Activated T-cell treated with anti-CD3 and anti-CD28 coated beads for 48 hours (primary cell): Measurements from ENCODE around the gene CEP19.

Experiments
- DNase-seq: peaks from one replicate; pipeline ENCODE4 v3.0.0-alpha.2; 2020; ENCODE audit warnings: low read depth

CEP19 gene

GRCh38 chr3:196662711-196663571 is 49.1 kb downstream of the CEP19 start:
- no peak for DNase-seq

- no peak for DNase-seq
Observed at GRCh38 chr3:196662033-196662432, 50.0 kb downstream of the CEP19 start.

GRCh38 chr3:196661400-196661799 is 50.6 kb downstream of the CEP19 start:
- DNase-seq, result no peak

GRCh38 chr3:196660381-196661166 is 51.5 kb downstream of the CEP19 start:
- no peak for DNase-seq

GRCh38 chr3:196659901-196660351 is 52.1 kb downstream of the CEP19 start:
- no peak for DNase-seq
